Lower leg skin (tissue), 4 donors: ENCODE data around the gene MYF6. TPM values are rescaled to one million over a fixed set of nuclear protein-coding genes. Genes with fewer than 3 reads are reported as not detected.

Source experiments
- DNase-seq, 2 donors: peaks; one replicate each; pipeline ENCODE4 v3.0.0-alpha.2; 2019; ENCODE audit warnings: low spot score in 2 of 2
- H3K4me3 ChIP-seq: fragments of 200-600 bp; sonication (generic); 2 replicates; pipeline ENCODE4 v1.5.1; 2017; ENCODE audit warnings: mild to moderate bottlenecking, low read depth; ENCODE audit not compliant: poor library complexity, severe bottlenecking
- CTCF ChIP-seq, 3 donors: fragments of 450-650 bp; IDR thresholded peaks; one replicate each; pipeline ENCODE4 v1.5.1; 2016; ENCODE audit warnings: antibody characterized with exemption in 3 of 3, mild to moderate bottlenecking in 3 of 3, moderate library complexity in 2 of 3
- POLR2A ChIP-seq, 2 donors: fragments of 450-650 bp; IDR thresholded peaks; one replicate each; pipeline ENCODE4 v1.6.1; 2016 to 2017; ENCODE audit warnings: antibody characterized with exemption in 2 of 2, mild to moderate bottlenecking in 1 of 2, moderate library complexity in 1 of 2
- WGBS, 2 donors: methylation state at CpG; one replicate each; pipeline ENCODE4 v1.1.5; 2018; 5-methylcytosine and 5-hydroxymethylcytosine counted together
- intact Hi-C: fragments of 100-400 bp; cut with DNase I; formaldehyde crosslinking; loops from one replicate; pipeline ENCODE4 v1.15.0; 2023; ENCODE audit warnings: low total_unique reads
- total RNA-seq, 4 donors: library from RNA; depleted of rRNA; stranded (reverse); fragments of >200 nt; gene quantifications; one replicate each; pipeline ENCODE4 v1.1.0, GENCODE V29; 2016

Gene MYF6
- total RNA-seq, 4 donors from 2014 or later, result 0.19 TPM; not detected in 3

DNA sequence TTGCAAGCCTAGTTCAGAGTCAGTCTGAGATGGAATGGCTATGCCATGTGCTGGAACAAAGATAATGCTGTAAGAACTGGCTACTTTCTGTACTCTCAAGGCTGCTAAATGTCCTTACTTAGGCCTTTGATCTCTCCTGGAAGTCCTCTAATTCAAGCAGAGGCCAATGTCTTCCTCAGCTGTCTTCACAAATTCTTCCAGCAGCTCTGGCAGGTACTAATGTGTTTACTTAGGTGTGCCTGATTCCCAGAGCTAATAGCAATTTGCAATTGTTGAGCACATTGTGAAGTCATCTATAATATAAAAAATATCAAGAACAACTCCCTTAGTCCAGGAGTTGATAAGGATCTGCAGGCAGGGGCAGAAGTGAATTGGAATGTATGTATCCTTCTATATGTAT, 5.4 kb downstream of the MYF6 start:
- no peak overlapping the region for H3K4me3 ChIP-seq
- intact Hi-C loops, result no loop called here
- TF ChIP-seq CTCF (IDR thresholded peaks at IDR 0.05), result no peak
- no peak for TF ChIP-seq POLR2A (IDR thresholded peaks at IDR 0.05)
- DNase-seq, result no peak

DNA sequence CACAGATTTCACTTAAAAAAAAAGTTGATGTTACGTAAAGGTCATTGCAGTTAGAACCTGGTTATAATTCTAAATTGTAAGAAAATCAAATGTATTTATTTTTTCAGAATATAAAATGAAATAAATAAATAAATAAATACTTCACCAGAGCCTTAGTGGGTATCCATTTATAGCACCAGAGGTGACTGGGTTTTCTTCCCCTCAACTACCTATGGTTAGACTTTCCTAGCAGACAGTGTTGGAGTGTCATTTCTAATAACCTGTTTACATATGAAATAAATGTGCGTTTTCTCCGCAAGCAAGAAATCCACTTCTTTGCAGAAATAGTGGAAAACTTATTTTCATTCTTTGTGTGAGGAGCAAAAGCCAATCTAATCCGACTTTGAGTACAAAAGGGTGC, 6.0 kb downstream of the MYF6 start:
- TF ChIP-seq CTCF (IDR thresholded peaks at IDR 0.05) (no peak), POLR2A (IDR thresholded peaks at IDR 0.05) (no peak)
- DNase-seq, result no peak
- intact Hi-C loops, result no loop called here
- 86 to 87% methylated on average over 4 of the region's 4 CpGs for WGBS, 2 donors
- no peak overlapping the region for H3K4me3 ChIP-seq

- TF ChIP-seq POLR2A (IDR thresholded peaks at IDR 0.05) (no peak), CTCF (IDR thresholded peaks at IDR 0.05) (no peak)
- DNase-seq, result no peak
- intact Hi-C loops, result no loop called here
- no peak overlapping the region for H3K4me3 ChIP-seq
- WGBS, 2 donors, result 18 to 33% methylated on average over 16 of the region's 16 CpGs
These were observed 6.6 kb downstream of the MYF6 start for GRCh38 chr12:80714055-80714454.

DNA sequence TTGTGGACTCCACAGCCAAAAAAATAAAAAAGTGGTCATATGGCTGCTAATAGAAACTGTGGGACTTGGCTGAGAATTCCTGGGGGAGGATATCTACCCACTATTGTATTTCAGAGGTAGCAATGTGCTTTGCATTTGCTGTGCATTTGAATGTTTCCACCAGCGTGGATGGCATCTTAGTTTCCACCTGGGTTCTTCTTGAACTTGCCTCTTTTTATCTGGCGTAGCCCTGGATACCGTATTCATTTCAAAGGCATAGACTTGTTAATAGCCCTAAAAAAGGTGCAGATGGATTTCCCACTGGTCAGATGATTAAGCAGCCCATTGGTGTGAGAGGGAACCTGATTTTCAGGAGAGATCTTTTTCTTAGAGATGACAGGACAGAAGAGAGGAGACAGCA, 7.4 kb downstream of the MYF6 start:
- WGBS, 2 donors, result 70 to 85% methylated on average over 3 of the region's 3 CpGs

DNA sequence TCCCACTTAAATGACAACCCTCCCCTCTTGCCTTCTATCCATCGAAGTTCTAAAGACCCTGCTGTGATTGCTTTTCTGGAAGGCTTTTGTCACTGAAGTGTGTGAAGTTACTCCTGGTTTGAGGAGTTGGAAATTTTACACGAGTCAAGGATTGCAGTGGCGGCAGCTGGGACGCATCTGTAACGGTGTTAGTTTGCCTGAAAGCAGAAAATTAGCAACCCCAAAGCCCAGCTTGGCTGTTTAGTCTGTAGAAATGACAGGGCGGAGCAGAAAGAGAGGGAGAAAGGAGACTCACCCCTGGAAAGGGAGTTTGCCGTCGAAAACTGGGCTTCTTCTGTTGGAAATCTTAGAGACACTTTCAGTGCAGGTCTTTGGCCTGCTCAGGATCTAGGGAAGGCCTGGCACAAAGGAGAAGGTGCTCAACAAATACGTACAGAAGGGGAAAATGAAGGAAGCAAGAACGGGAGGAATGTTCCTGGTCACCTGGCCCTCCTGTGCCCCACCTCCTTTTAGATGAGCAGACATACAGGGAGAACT, 8.3 kb downstream of the MYF6 start:
- 69 to 75% methylated on average over 10 of the region's 10 CpGs for WGBS, 2 donors
- intact Hi-C loops, result no loop called here
- TF ChIP-seq POLR2A (IDR thresholded peaks at IDR 0.05), result no peak
- TF ChIP-seq CTCF (IDR thresholded peaks at IDR 0.05), result no peak
- DNase-seq, result no peak
- no peak overlapping the region for H3K4me3 ChIP-seq

More for the DNA sequence above, 7.4 kb downstream of the MYF6 start:
- no peak for DNase-seq
- no peak overlapping the region for H3K4me3 ChIP-seq
- intact Hi-C loops, result no loop called here
- TF ChIP-seq POLR2A (IDR thresholded peaks at IDR 0.05) (no peak), CTCF (IDR thresholded peaks at IDR 0.05) (no peak)
